ENCODE data around the gene CPSF2. TPM values are rescaled to one million over a fixed set of nuclear protein-coding genes. Genes with fewer than 3 reads are reported as not detected.

Gene CPSF2
- total and polyA plus RNA-seq, 2 of the 13 experiments (the other 11 are each of a cell fraction or from before 2014, with no cell fraction given) = 14.3 to 67.9 TPM

- CTCF ChIA-PET (ENCODE audit: low intra/inter-chr PET ratio, low total read pairs) = no interaction called here
- H3K36me3 ChIP-seq (replicated peaks in 1 of 2; ENCODE audit: control insufficient read depth in 1 of 2, insufficient read depth in 2 of 2, low read length in 2 of 2) = peaks cover 20 to 50% of the 10 kb centered on the region in 2 experiments
- H3K4me2 ChIP-seq (ENCODE audit: low read depth, low read length) = no peak overlapping the region
- no peak overlapping the region for H3K9ac ChIP-seq (ENCODE audit: insufficient read depth, low read depth, low read length)
- POLR2A ChIA-PET = interaction anchor here (0.8 to 1.3 kb wide), 2 partner anchors 15 to 33 kb away, joined by 3 read pairs; partner anchors contain the start of genes CPSF2 and NDUFB1
- no peaks in the 10 kb centered on the region for H4K20me1 ChIP-seq (ENCODE audit: insufficient read depth, low read length)
- peak; percentile 23 for FAIRE-seq
- no peak for TF ChIP-seq SOX13 (IDR thresholded peaks at IDR 0.05)
- peak in 1 of 2 experiments; percentile 82; a peak in 2 of 4 replicates for TF ChIP-seq SOX13 (CRISPR knock-in tag; conservative IDR thresholded peaks at IDR 0.05 in 1 of 2, IDR thresholded peaks at IDR 0.05 in 1 of 2)
- TF ChIP-seq JUN (CRISPR knock-in tag; IDR thresholded peaks at IDR 0.05) = no peak
- TF ChIP-seq SOX5 (CRISPR knock-in tag; IDR thresholded peaks at IDR 0.05; ENCODE audit: borderline replicate concordance) = peak; percentile 68; the same call in 1 of the 2 replicates
- no peak for TF ChIP-seq BHLHE40 (IDR thresholded peaks at IDR 0.05; ENCODE audit: low read length)
- peak; percentile 34; the same call in 1 of the 2 replicates for TF ChIP-seq FOXA3 (CRISPR knock-in tag; IDR thresholded peaks at IDR 0.05)
- TF ChIP-seq ZZZ3 (CRISPR knock-in tag; IDR thresholded peaks at IDR 0.05; ENCODE audit: borderline replicate concordance) = no peak
- no peaks in the 10 kb centered on the region for H3K27me3 ChIP-seq (ENCODE audit: control insufficient read depth in 1 of 2, insufficient read depth in 2 of 2, low read length in 2 of 2)
- ATAC-seq = peak; percentile 70
- BruUV-seq (replicated peaks) = no TSS peak
- peak overlapping the region; percentile 45 for H3K27ac ChIP-seq (ENCODE audit: extremely low read length, insufficient read depth, low read length)
- in situ Hi-C loops (cut with HindIII; ENCODE audit: extremely low pct_ligation_motif_present, low pct_unique_long_range_greater_than_20kb) (no loop called here), intact Hi-C loops (cut with micrococcal nuclease; ENCODE audit: unreplicated experiment) (no loop called here)
- peaks cover 20% of the 10 kb centered on the region for H3K4me1 ChIP-seq (ENCODE audit: insufficient read depth, low read length)
- H3K79me2 ChIP-seq (ENCODE audit: insufficient read depth, low read length) = no peaks in the 10 kb centered on the region
- H2AFZ ChIP-seq (ENCODE audit: low read length) = no peak overlapping the region
- H3K4me3 ChIP-seq (replicated peaks in 1 of 3; ENCODE audit: insufficient read depth in 1 of 3, low read depth in 2 of 3, low read length in 3 of 3) = no peak overlapping the region
- peak; percentile 65 for DNase-seq (ENCODE audit: low spot score)
- 71% methylated on average over 3 of the region's 3 CpGs for WGBS (ENCODE audit: low lambda C conversion rate)
- no peaks in the 10 kb centered on the region for H3K9me3 ChIP-seq (ENCODE audit: low read length)
Measured at GRCh38 chr14:92154283-92154942, 32.6 kb downstream of the CPSF2 start.

- ChIA-PET POLR2A (no interaction called here), CTCF (ENCODE audit: low intra/inter-chr PET ratio, low total read pairs) (no interaction called here)
- H3K4me2 ChIP-seq (ENCODE audit: low read depth, low read length) = no peak overlapping the region
- no peaks in the 10 kb centered on the region for H3K79me2 ChIP-seq (ENCODE audit: insufficient read depth, low read length)
- no peak overlapping the region for H2AFZ ChIP-seq (ENCODE audit: low read length)
- no peaks in the 10 kb centered on the region for H4K20me1 ChIP-seq (ENCODE audit: insufficient read depth, low read length)
- peaks cover 23 to 67% of the 10 kb centered on the region in 2 experiments for H3K36me3 ChIP-seq (replicated peaks in 1 of 2; ENCODE audit: control insufficient read depth in 1 of 2, insufficient read depth in 2 of 2, low read length in 2 of 2)
- WGBS (ENCODE audit: low lambda C conversion rate) = 92% methylated on average over 4 of the region's 4 CpGs
- H3K27me3 ChIP-seq (ENCODE audit: control insufficient read depth in 1 of 2, insufficient read depth in 2 of 2, low read length in 2 of 2) = no peaks in the 10 kb centered on the region
- H3K9ac ChIP-seq (ENCODE audit: insufficient read depth, low read depth, low read length) = no peak overlapping the region
- in situ Hi-C loops (cut with HindIII; ENCODE audit: extremely low pct_ligation_motif_present, low pct_unique_long_range_greater_than_20kb) (no loop called here), intact Hi-C loops (cut with micrococcal nuclease; ENCODE audit: unreplicated experiment) (no loop called here)
- no TSS peak for BruUV-seq (replicated peaks)
- H3K9me3 ChIP-seq (ENCODE audit: low read length) = 0 out of 2 replicates have a peak, but pooled peaks cover 4% of the 10 kb centered on the region
- H3K4me1 ChIP-seq (ENCODE audit: insufficient read depth, low read length) = no peaks in the 10 kb centered on the region
- no peak overlapping the region for H3K4me3 ChIP-seq (replicated peaks in 1 of 3; ENCODE audit: insufficient read depth in 1 of 3, low read depth in 2 of 3, low read length in 3 of 3)
- no peak overlapping the region for H3K27ac ChIP-seq (ENCODE audit: extremely low read length, insufficient read depth, low read length)
- DNase-seq (ENCODE audit: low spot score) (no peak), FAIRE-seq (no peak), ATAC-seq (no peak)
- no peak for TF ChIP-seq HDAC2 (CRISPR knock-in tag; IDR thresholded peaks at IDR 0.05)
- no peak for TF ChIP-seq GTF3A (CRISPR knock-in tag; conservative IDR thresholded peaks at IDR 0.05)
- TF ChIP-seq MTF2 (CRISPR knock-in tag; IDR thresholded peaks at IDR 0.05; ENCODE audit: borderline replicate concordance) = no peak
- no peak for TF ChIP-seq SIN3B (IDR thresholded peaks at IDR 0.05; ENCODE audit: low read length)
- TF ChIP-seq YEATS2 (CRISPR knock-in tag; IDR thresholded peaks at IDR 0.05; ENCODE audit: borderline replicate concordance) = no peak
- no peak for TF ChIP-seq DBP (CRISPR knock-in tag; IDR thresholded peaks at IDR 0.05; ENCODE audit: not compliant biosample characterization)
- no peak for TF ChIP-seq ZNF652 (CRISPR knock-in tag; IDR thresholded peaks at IDR 0.05; ENCODE audit: borderline replicate concordance, low read depth)
- no peak for TF ChIP-seq TCF7 (IDR thresholded peaks at IDR 0.05; ENCODE audit: low read depth)
- TF ChIP-seq TRIM22 (IDR thresholded peaks at IDR 0.05) = no peak
- TF ChIP-seq PAX8 (CRISPR knock-in tag; IDR thresholded peaks at IDR 0.05; ENCODE audit: borderline replicate concordance) = no peak
- no peak for TF ChIP-seq NBN (conservative IDR thresholded peaks at IDR 0.05)
- TF ChIP-seq AGO1 (IDR thresholded peaks at IDR 0.05; ENCODE audit: low read depth, low read length, poor library complexity, severe bottlenecking) = no peak
Measured at GRCh38 chr14:92160619-92161018, 38.9 kb downstream of the CPSF2 start.
